ENCODE data around the gene FASTK.
"Not testable (repeated sequence)": the region's sequence is repeated elsewhere in the genome, so short reads cannot be mapped to it uniquely, and the experiment has no call there.

FASTK gene

DNA sequence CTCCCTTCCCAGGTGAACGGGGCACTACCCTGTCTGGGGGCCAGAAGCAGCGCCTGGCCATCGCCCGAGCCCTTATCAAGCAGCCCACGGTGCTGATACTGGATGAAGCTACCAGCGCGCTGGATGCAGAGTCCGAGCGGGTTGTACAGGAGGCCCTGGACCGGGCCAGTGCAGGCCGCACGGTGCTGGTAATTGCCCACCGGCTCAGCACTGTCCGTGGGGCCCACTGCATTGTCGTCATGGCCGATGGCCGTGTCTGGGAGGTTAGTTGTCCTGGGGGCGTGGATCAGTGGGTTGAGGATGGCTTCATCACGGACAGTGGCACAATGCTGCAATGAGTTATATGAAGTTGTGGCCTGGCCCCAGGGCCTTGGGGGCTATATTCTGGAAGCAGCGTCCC, 36.6 kb downstream of the FASTK start:
- no peak for DNase-seq

DNA sequence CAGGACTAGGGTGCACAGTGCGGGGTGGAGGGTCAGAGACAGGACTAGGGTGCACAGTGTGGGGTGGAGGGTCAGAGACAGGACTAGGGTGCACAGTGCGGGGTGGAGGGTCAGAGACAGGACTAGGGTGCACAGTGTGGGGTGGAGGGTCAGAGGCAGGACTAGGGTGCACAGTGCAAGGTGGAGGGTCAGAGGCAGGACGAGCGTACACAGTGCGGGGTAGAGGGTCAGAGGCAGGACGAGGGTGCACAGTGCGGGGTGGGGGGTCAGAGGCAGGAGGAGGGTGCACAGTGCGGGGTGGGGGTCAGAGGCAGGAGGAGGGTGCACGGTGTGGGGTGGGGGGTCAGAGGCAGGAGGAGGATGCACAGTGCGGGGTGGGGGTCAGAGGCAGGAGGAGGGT, 37.2 kb downstream of the FASTK start:
- DNase-seq = not testable (repeated sequence)

DNA sequence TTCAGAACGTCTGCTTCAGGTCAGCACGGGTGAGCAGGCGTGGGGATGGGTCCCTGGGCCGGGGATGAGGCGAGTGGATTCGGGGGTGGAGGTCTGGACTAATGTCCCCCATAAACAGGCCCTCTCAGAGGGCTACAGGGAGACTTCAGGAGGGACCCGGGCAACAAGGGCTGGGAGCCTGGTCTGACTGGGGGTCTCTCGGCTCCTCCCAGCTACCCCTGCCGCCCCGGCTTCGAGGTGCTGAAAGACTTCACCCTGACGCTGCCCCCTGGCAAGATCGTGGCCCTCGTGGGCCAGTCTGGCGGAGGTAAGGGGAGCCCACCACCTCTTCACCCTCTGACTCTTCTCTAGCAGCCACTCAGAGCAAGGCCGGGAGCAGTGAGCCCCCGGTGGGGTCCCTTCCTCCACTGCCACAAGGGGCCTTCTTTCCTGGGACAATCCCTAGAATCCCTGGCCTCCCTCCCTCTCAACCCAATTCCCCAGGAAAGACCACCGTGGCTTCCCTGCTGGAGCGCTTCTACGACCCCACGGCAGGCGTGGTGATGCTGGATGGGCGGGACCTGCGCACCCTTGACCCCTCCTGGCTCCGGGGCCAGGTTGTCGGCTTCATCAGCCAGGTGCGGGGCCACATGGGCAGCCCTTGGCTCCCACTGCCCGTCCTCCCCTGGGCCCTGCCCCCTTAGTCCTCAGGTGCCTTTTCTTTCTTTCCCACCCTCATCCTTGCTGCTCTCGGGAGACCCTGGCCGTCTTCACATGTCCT, 39.8 kb downstream of the FASTK start:
- DNase-seq = no peak

DNA sequence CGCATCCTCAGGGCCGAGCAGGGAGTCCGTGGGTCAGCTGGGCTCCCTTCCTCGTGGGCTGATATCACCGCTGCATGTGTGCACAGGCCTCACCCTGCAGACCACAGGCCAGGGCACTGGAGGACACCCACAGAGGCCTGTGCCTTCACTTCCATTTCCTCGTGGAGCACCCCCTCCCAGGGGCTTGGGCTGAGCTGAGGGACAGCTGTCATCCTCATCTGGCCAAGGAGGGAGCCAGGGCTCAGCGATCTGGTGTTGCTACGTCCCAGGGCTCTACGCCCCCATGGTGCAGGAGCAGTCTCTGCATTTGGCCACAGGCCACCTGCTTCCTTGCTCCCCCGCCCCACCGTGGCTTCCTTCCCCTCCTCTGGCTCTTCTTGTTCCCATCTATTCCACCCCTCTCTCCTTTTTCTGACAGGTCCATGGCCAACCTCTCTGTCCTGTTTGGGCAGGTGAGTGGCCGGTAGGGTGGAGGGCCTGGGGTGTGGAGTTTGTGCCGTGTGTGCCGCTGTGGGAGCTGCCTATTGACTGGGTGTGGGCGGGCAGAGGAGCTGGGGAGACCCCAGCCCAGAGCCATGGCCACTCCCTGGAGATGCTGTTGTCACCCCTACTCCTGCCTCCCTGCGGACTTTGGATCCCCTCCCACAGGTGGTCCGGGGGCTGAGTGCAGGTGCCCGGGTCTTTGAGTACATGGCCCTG, 40.6 kb downstream of the FASTK start:
- no peak for DNase-seq

DNA sequence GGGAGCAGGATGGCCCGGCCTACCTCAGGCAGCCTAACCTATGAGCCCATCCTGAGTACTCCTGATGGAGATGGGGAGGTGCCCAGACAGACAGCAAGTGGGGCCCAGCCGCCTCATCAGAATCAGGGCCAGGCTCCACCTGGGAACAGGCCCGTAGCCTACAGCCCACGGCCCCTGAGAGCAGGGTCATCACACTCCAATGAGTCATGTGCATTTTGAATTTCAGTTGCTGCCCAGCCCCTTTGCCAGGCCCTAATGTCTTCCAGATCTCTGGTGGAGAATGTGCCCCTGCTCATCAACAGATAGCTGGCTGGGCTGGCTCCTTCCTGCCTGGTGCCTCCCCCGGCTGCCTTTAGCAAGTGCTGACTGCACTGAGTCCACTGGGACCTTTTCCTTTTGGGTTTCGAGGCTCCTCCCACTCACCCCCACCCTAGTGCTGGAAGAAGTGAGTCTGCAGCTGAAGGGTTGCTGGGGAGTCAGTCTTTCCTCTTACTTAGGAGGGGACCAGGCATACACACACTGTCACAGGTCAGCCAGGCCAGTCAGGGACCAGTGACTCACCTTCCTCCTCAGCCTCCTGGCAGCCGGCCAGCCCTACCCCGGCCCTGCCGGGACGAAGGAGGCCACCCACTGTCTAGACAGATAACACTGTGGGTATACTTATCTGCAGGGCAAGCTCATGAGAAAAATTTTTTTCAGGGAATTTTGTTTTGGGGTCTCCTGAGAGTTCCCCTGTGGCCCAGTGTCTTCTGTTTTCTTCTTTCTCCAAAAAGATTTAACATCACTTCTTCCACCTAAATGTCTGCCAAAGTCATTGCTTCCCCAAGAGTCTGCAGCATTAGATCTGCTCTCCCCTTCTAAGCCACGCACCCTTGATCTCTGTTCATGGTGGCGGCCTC, 41.4 kb downstream of the FASTK start:
- peak; percentile 77 for DNase-seq

DNA sequence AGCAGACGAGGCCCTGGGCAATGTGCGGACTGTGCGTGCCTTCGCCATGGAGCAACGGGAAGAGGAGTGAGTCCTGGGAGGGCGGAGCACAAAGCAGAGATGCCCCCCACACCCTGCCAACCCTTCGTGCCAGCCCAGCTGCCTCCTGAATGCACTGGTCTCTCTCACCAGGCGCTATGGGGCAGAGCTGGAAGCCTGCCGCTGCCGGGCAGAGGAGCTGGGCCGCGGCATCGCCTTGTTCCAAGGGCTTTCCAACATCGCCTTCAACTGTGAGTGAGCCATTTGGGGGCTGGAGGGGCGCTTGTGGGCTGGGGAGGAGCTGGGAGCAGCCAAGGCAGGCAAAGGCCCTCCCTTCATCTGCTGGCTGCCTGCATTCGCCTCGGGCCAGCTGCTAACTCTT, 44.7 kb downstream of the FASTK start:
- DNase-seq = no peak

DNA sequence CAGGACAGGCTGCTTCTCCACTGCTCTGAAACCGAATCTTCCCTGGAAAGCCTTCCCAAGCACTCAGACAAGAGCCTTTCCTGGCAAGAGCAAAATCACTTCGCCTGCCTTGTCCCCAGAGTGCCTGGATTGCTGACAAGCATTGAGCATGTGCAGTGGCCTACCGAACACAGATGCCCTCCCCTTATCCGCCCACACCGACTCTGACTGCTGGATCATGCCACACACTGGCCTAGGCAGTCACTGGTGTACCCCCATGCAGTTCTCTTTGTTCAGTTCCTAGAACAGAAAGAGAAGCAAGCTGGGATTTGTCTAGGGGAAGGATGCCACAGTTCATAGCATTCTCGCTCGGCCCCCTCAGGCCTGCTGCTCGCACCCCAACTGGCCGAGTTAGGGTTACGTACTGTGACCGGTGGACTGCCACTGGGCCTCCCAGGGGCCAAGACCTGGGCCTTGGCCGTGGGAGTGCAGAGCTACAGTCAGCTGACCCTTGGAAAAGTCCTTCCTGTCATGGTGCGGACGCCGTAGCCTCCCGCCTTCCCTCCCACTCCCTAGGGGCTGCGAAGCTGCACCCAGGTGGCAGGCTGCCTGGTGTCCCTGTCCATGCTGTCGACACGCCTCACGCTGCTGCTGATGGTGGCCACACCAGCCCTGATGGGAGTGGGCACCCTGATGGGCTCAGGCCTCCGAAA, 45.4 kb downstream of the FASTK start:
- DNase-seq = no peak

DNA sequence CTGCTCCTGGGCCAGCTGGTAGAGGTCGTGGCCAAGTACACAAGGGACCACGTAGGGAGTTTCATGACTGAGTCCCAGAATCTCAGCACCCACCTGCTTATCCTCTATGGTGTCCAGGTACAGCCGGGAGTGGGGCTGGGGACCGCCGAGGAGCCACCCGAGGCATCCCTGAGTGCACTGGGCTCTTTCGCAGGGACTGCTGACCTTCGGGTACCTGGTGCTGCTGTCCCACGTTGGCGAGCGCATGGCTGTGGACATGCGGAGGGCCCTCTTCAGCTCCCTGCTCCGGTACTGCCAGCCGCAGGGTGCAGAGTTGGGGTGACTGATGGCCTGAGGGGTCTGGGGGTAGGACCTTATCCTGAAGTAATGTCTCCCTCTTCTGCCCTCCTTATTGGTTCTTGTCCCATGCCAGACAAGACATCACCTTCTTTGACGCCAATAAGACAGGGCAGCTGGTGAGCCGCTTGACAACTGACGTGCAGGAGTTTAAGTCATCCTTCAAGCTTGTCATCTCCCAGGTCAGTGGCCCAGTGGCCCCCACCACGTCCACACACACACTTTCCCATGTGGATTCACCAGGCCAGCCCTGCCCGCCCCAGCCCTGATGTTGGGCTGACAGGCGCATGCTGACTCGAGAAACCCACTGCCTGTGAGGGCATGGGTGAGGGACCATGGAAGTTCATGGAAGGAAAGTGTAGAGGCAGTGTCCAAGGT, 46.1 kb downstream of the FASTK start:
- no peak for DNase-seq

DNA sequence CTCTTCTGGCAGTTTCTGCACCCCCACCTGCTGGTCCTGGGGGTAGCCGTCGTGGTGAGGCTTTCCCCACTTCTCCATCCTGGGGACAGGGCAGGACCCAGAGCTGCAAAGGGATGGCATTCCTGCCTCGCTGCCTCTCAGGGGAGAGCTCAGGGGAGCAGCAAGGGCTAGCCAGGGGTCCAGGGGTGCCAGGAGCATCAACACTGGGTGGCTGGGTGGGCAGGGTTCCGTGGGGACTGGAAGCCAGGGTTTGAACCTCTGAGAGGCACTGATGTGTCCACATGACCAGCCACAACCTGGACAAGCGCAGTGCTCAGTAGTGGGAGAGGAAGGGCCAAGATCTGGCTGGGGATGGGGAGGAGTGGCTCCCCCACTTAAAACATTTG, 46.8 kb downstream of the FASTK start:
- no peak for DNase-seq

DNA sequence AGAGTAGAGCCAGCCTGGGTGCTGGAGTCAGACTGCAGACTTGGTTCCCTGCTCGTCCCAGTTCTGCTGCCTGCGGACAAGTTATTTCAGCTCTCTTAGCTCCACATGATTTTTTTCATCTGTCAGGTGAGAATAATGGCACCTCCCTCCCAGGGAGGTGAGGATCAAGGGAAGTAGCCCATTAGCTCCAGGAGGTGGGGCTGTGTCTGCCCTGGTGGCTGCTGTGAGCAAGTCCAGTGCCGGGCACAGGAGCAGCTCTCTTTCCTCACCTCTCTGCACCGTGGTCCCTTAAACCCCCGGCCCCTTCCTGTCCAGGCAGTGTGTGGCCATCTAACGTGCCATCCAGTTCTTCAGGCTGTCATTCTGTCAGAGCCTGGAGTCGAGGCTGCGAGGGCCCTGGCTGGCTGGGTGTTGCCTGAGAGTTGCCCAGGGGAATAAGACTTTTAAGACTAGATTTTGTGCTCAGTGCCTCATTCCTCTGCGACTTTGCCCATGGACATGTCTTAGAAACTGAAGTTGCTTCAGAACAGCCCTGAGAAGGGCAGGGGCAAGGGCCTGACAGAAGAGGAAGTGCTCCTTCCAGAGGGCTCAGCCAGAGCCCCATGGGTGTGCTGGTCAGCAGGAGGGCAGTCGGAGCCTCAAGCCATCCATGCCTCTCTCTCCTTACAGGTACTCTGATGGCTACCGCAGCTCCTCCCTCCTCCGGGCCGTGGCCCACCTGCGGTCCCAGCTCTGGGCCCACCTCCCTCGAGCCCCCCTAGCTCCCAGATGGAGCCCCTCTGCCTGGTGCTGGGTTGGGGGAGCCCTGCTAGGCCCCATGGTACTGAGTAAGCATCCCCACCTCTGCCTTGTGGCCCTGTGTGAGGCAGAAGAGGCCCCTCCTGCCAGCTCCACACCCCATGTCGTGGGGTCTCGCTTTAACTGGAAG, 47.4 kb downstream of the FASTK start:
- no peak for DNase-seq

DNA sequence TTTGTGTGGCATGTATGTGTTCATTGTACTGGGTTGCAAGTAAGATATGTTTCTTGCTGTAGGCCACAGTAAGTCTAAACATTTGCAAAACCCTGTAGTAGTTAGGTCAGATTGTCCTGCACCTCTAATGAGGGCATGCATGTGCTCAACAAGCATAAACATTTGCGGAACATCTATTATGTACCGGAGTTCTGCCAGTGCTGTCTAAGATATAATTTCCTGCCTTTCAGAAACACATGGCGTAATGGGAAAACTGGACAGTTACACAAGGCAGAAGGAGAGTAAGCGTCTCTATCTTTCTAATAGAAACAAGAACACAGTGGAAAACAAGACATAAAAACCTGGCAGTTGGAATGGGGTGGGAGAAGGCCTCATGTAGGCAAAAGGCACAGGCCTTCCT, 49.6 kb downstream of the FASTK start:
- DNase-seq = no peak

DNA sequence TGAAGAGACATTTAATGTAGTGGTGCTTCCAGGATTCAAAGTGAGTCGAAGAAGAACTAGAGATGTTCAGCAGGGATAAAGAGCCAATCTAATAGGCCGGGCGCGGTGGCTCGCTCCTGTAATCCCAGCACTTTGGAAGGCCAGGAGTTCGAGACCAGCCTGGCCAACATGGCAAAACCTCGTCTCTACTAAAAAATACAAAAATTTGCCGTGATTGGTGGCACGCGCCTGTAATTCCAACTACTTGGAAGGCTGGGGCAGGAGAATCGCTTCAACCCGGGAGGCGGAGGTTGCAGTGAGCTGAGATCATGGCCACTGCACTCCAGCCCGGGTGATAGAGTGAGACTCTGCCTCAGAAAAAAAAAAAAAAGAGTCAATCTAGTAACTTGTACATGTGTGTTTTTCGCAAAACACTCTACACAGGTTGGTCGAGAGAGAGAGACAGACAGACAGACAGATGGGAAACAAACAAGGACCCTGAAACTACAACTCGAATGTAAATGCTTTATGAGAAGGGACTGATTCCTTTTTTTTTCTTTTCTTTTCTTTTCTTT, 51.6 kb downstream of the FASTK start:
- DNase-seq = no peak

DNA sequence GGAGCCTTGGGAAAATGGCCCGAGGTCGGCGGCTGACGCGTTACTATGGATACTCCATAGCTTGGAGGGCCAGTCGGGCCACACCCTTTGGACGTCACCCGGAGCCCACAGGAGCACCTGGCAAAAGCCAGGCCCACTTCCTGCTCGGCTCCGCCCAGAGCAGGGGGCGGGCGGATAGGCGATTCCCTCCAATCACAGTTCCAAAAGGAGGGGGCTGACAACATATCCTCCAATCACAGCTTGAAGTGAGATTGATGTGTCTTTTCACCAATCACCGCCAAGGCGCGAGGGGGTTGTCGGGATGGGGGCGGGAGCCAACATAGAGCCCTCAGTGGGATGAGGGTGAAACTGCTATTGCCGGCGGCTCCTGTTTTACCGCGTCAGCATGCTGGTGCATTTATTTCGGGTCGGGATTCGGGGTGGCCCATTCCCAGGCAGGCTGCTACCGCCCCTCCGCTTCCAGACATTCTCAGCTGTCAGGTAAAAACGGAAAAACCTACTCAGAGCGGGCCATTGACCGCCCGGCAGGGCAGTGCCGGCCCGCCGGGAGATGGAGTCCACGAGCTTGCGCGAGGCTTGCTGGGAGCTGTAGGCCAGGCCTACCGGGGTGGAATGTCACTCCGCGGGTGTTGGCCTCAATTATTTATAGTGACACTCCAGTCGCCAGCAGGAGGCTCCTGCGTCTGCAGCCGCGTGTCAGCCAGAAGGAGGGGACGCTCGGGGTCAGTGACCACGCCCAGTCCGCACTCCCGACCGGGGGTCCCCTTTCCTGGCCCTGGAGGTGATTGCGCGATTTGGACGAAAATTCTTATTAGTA, 52.3 kb downstream of the FASTK start, which contains the start of gene ABCB8:
Gene ABCB8 (plus strand): TSS at position 320 of the 817 bp plus-strand sequence. CDS start 66 bp downstream, at position 386.
- DNase-seq = peak; percentile 96

DNA sequence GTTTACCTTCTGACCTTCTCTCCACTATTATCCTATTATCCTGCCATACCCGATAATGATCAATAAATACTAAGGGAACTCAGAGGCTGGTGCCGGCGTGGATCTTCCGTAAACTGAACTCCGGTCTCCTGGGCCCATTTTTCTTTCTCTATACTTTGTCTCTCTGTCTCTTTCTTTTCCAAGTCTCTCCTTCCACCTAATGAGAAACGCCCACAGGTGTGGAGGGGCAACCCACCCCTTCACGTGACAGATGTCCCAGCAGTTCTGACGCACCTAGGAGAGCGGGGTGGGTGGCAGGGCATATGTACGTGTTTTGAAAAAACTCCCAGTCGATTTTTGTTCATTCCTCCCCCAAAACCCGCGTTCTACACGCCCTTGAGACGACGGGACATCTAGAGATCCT, 52.9 kb downstream of the FASTK start:
- not testable (repeated sequence) for DNase-seq

DNA sequence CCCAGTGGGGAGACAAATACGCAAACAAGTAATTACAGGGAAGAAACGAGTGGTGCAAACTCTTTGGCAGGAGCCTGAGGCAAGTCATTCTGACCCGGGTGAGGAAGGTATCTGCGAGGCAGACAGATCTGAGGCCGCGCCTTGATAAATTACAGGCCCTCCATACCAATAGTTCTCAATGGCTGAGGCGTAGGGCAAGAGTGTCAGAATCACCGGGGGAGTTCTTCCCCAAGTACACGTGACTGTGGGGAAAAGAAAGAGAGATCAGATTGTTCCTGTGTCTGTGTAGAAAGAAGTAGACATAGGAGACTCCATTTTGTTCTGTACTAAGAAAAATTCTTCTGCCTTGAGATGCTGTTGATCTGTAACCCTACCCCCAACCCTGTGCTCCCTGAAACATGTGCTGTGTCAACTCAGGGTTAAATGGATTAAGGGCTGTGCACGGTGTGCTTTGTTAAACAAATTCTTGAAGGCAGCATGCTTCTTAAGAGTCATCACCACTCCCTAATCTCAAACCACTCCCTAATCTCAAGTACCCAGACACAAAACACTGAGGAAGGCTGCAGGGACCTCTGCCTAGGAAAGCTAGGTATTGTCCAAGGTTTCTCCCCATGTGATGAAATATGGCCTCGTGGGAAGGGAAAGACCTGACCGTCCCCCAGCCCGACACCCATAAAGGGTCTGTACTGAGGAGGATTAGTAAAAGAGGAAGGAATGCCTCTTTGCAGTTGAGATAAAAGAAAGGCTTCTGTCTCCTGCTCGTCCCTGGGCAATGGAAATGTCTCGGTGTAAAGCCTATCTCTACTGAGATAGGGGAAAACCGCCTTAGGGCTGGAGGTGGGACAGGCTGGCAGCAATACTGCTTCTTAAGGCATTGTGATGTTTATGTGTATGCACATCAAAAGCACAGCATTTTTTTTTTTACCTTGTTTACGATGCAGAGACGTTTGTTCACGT, 53.6 kb downstream of the FASTK start:
- DNase-seq = not testable (repeated sequence)

All from stimulated activated naive CD4-positive, alpha-beta T cell treated with Interleukin-2 at 50 U/mL for 16 hours (primary cell).